Forelimb muscle (tissue), 1 donor: ENCODE results near the gene DNAJC1. TPM values are rescaled to one million over a fixed set of nuclear protein-coding genes. Genes with fewer than 3 reads are reported as not detected.

Source experiments
- DNase-seq: peaks from one replicate; pipeline ENCODE4 v3.0.0-alpha.2; 2013; ENCODE audit warnings: low read depth
- polyA plus RNA-seq: library from polyadenylated mRNA; unstranded; fragments of 120-200 nt; gene quantifications from one replicate; pipeline ENCODE4 v1.2.1, GENCODE V29; 2013; ENCODE audit not compliant: insufficient read length

Gene DNAJC1
- polyA plus RNA-seq, 1 donor = 10.8 TPM

GRCh38 chr10:21760332-21760731, 243.2 kb downstream of the DNAJC1 start:
- DNase-seq = no peak

DNA sequence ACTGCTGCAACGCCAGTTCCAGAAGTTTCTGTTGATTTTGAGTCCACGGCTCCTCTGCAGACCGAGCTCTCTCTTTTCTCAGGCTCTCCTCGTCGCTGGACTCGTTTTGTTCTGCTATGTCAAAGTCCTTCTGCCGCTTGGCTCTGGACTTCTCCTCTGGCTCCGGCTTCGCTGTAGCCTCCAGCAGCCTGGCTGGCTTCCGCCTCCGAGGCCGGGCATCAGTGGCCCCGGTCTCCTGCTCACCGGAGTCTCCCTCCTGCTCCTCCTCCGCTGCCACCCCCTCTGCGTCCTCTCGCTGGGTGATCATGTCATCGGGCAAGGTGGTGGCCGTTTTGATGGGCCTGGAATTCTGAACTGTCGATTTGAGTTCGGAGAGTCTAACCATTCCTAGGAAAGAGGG, 244.3 kb downstream of the DNAJC1 start:
- no peak for DNase-seq

DNA sequence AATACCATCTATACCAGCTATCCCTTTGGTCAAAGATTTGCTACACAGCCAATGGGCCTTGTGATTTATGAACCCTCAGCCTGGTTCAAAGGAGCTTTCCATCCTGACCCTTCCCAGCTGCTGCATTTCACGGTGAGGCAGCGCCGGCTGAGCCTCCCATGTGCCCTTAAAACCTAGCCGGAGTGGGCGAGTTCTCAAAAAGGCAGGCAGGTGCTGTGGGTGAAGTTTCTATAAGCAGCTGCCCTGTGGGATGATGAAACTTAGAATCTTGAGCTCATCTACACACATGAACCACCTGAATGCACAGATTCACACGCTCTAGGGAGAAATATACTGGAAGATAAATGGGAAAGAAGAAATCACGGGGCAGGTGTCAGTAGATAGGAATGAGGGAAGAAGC, 244.8 kb downstream of the DNAJC1 start:
- no peak for DNase-seq

DNA sequence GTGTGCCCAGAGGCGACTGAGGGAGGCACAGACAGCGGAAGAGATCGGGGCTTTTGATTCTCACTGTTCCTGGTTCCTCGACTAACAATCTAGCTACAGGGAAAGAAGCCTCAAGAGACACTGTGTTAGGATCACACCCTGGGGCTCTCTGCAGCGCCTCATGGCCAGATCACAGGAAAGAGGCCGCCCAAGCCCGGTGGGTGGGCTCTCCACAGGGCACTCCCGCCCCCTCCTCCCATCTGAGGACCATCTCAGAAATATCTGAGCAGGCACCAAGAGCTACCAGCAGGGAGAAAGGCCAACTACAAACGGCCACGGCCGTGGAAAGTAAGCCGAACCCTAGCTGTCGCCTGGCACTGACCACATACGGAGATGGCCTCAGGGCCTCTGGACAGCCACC, 245.3 kb downstream of the DNAJC1 start:
- no peak for DNase-seq

DNA sequence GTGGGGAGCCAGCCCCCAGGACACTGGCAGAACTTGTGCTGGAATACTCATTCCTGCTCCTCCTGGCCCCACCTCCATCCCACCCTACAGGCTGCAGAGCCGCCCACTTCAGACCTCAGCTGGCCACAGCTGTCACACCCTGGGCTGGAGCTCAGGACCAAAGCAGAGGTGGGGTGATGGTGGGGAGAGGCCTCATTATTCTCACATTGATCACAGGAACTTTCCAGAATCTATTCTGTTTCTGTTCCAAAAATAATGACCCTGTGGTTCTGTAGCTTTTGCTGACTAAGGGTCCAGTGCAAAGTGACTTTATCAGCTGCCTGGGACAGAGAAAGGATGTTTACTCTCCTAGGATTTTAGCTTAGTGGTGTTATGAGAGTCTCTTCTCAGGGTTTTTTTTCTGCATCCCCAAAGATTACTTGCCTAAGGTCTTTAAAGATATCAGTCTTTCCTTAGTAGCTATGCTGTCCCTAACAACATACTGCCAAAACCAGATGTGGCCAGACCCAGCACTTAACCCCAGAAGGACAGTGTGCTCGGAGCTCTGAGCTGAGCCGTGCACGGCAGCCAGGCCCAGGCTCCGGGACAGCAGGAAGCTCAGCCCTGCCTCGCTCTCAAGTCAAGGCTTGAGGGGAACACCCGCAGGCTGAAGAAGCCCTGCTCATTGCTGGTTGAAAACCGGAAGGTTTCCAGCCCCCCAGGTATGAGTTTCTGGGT, 246.2 kb downstream of the DNAJC1 start:
- no peak for DNase-seq

GRCh38 chr10:21756707-21757106, 246.8 kb downstream of the DNAJC1 start:
- DNase-seq = no peak

- no peak for DNase-seq
Observed at GRCh38 chr10:21754410-21755011, 249.0 kb downstream of the DNAJC1 start.

DNA sequence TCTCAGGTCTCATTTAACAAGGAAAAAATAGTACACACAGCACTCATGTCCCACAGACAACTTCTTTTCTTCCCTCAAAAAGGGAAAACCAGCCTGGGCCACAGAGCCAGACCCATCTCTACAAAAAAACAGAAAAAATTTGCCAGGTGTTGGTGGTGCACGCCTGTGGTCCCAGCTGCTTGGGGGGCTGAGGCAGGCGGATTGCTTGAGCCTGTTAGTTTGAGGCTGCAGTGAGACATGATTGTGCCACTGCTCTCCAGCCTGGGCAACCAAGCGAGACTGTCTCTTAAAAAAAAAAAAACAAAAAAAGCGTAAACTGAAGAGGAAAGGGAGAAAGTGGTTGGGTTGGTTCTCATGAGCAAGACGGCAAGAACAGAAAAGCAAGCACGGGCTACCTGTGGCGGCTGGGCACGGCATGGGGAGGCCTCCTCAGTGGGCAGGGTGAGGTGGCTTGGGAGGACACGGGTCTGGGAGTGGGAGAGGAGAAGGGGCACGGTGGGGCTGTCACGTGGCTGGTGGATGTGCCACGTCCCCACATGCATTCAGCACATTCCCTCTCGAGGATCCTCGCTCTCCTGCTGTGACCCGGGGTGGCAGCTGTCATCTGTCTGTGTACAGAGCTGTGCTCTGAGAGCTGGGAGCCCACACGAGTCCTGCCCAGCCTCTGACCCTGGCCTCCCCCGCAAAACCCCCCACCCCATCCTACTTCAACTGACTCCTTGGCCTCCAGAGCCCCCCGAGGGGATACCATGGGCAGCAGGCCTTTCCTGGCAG, 249.8 kb downstream of the DNAJC1 start:
- DNase-seq = no peak

DNA sequence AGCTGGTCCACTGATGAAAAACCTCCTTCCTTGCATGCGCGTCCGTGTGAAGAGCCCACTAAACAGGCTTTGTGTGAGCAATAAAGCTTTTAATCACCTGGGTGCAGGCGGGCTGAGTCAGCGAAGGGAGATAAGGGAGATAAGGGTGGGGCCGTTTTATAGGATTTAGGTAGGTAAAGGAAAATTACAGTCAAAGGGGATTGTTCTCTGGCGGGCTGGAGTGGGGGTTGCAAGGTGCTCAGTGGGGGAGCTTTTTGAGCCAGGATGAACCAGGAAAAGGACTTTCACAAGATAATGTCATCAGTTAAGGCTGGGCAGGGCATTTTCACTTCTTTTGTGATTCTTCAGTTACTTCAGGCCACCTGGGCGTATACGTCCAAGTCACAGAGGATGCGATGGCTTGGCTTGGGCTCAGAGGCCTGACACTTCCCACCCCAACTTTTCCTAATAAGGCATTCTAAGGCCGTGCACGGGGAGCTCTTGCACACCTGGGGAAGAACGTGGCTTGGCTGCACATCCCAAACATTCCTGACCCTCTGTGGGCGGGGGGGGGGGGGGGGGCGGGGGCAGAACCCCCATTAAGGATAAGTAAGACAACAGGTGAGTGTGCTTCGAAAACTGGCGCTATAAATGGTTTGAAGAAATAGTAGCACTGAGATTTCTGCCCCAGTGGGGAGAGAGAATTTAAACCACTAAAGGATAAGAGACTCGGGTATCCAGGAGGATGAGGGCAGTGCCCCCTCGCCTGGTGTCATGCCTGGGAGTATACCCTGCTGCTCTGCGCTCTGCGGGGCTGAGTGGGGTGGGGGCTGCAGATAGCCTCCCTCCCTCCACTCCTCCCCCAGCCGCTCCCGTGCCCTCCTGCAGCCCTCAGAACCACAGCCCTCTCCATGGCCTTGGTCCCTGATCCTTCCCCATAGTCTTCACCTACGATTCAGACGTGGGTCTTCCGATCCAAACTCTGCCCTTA, 251.9 kb downstream of the DNAJC1 start:
- DNase-seq = no peak

DNA sequence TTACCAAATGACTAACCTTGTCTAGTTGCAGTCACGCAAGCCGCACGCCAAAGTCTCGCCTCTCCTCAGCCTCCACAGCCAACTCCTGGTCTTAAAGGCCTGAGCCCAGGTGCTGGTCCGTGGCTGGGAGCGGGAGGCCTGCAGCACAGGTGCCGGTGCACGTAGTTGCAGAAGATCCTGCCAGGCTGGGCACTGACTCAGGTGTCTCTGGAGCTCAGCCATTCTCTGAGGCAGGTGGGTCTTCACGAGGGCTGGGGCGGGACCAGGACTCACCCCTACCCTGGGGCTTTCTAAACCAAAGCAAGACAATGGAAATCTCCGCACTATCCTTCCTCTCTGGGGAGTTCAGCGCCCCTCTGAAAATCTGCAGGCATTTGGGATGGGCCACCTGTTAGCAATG, 253.1 kb downstream of the DNAJC1 start:
- DNase-seq = no peak

DNA sequence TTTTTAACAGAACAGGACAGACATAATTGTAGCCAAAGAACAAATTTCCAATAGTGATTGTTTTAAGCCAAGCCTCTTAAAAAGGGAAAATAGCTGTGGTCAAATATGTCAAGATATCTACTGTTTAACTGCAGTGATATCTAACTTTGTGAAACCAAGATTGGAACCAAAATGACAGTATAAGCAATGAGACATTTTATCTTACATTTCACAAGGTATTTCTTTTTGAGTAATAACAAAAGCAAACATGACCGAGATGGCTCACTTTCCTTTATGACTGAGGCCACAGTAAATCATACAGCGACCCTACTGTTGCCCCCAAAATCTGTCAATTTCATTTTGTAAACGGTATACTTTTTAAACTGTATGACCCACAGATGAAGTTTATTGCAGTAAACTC, 253.7 kb downstream of the DNAJC1 start:
- no peak for DNase-seq

DNA sequence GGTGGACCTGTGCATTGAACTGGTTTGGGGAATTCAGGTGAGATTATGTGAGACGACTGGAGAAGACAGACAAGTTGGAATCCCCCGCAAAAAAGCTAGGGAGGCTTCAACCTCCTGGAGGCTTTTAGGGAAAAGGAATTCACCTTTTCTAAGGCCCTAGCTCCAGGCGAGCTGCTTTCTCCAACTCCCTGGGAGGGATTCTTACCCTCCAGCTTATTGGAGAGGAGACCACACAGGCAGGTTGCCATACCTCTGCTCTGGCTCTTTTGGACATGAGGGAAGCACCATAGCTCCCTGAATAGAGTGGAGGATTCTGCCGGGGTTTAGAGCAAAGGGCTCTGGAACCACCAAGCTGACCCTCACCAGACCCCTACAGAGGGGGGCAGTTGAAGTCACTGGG, 255.7 kb downstream of the DNAJC1 start:
- DNase-seq = no peak

DNA sequence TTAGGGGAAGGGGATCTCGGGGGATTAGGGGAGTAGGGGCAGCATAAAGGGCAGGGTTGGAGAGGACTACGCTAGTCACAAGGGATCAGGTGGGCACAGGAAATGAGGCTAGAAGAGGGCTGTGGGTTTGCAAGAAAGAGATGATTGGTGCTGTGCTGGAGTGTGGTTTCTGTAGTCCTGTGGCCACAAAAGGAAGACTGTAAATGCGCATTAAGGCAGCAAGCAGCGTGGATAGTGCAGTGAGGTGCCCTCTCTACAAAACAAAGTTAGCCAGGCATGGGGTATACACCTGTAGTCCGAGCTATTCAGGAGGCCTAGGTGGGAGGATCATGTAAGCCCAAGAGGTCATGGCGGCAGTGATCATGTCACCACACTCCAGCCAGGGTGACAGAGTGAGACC, 257.4 kb downstream of the DNAJC1 start:
- no peak for DNase-seq

- DNase-seq = no peak
Observed at GRCh38 chr10:21744223-21744622, 259.3 kb downstream of the DNAJC1 start.

- DNase-seq = no peak
Observed at GRCh38 chr10:21742740-21743412, 260.7 kb downstream of the DNAJC1 start.

DNA sequence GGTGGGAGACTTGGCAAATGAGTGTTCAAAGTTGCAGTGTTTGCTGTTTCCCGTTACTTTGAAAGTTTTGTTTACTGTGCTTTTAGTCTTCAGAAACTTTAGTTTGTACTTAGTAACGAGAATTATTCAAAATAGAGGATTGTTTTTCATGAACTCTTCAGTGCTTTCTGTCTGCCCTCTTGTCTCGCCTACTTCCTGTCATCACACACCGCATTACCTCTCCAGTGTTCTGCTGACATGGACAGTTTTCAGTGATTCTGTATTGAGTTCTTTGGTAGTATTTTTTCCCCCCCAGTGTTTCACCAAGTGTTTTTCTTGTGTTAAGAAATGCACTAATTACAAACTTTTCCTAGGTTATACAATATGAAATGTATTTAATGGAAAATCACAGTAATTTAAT, 262.5 kb downstream of the DNAJC1 start:
- DNase-seq = no peak

GRCh38 chr10:21737106-21737505, 266.4 kb downstream of the DNAJC1 start:
- DNase-seq = no peak

GRCh38 chr10:21733710-21734109, 269.8 kb downstream of the DNAJC1 start:
- no peak for DNase-seq

- peak; percentile 53 for DNase-seq
Observed at GRCh38 chr10:21732067-21732772, 271.3 kb downstream of the DNAJC1 start.

DNA sequence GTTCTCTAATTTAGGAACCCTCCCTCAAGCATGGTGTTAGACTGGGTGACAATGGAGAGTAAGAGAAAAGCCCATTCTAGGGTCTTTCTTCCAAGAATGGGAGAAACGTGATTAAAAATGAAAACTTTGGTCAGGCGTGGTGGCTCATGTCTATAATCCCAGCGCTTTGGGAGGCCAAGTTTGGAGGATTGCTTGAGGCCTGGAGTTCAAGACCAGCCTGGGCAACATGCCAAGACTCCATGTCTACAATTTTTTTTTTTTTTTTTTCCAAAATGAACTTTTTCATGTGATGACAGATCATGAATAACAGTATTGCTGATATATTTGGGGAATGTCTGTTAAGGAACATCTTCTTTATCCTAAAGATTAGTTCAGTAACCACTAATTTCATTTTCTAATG, 274.9 kb downstream of the DNAJC1 start:
- DNase-seq = no peak
